Measurements from ENCODE around the gene PIGW. TPM values are rescaled to one million over a fixed set of nuclear protein-coding genes. Genes with fewer than 3 reads are reported as not detected.
A peak's percentile ranks its signal among the peaks of the same experiment; 100 is the strongest.

Gene PIGW
- total and polyA plus RNA-seq, 9 of the 15 experiments (the other 6 are each of a cell fraction or from before 2014, with no cell fraction given): 9.5 to 33.9 (median 21.2) TPM

DNA sequence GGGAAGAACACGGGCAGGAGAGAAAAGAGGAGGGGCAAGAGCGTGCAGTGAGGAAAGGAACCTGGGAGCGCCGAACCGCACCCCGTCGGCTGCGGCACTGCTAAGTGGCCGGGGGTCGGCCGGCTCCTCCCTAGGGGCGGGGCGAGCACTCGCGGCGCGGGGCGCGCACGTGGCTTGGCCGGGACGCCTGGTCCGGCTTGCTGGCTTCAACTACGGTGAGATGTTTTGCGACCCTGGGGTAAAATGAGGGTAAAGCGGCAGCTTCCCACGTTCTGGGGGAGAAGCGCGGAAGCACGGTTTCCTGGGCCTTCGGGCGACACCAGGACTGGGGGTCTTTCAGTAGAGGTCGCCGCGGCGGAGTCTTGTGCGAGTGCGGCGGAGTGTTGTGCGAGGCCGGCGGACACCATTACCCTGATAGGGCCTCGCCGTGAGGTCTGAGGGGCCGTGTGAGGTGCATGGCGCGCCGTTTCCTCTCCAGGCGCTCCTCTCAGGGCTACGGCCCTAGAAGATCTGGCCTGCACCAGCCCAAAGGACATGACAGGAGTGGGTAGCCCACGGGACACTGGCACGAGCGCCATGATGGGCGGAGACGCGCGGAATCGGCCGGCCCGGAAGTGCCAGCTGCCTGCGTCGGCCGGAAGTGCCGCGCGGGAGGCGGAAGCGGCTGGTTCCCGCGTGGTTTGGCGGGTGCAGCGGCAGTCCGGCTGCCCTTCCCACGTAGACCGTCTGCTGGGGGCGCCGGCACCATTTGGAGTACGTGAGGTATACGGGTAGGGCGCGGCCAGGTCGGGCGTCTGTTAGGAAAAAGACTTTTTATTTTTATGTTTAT, at the start of gene PIGW, which contains the start of gene MYO19 (continued):
- 0 out of 2 replicates have a peak, but pooled peaks have one; percentile 24 for TF ChIP-seq MTA1 (IDR thresholded peaks at IDR 0.05; ENCODE audit: borderline replicate concordance)
- no peak for TF ChIP-seq NFIX (CRISPR knock-in tag; IDR thresholded peaks at IDR 0.05; ENCODE audit: low read depth)
- TF ChIP-seq ZNF583 (CRISPR knock-in tag; IDR thresholded peaks at IDR 0.05): peak; percentile 15; the same call in 1 of the 2 replicates
- TF ChIP-seq, protein P1, sequence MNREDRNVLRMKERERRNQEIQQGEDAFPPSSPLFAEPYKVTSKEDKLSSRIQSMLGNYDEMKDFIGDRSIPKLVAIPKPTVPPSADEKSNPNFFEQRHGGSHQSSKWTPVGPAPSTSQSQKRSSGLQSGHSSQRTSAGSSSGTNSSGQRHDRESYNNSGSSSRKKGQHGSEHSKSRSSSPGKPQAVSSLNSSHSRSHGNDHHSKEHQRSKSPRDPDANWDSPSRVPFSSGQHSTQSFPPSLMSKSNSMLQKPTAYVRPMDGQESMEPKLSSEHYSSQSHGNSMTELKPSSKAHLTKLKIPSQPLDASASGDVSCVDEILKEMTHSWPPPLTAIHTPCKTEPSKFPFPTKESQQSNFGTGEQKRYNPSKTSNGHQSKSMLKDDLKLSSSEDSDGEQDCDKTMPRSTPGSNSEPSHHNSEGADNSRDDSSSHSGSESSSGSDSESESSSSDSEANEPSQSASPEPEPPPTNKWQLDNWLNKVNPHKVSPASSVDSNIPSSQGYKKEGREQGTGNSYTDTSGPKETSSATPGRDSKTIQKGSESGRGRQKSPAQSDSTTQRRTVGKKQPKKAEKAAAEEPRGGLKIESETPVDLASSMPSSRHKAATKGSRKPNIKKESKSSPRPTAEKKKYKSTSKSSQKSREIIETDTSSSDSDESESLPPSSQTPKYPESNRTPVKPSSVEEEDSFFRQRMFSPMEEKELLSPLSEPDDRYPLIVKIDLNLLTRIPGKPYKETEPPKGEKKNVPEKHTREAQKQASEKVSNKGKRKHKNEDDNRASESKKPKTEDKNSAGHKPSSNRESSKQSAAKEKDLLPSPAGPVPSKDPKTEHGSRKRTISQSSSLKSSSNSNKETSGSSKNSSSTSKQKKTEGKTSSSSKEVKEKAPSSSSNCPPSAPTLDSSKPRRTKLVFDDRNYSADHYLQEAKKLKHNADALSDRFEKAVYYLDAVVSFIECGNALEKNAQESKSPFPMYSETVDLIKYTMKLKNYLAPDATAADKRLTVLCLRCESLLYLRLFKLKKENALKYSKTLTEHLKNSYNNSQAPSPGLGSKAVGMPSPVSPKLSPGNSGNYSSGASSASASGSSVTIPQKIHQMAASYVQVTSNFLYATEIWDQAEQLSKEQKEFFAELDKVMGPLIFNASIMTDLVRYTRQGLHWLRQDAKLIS (CRISPR knock-in tag; IDR thresholded peaks at IDR 0.05): peak; percentile 89; the same call in 1 of the 2 replicates
- TF ChIP-seq CBX5 (IDR thresholded peaks at IDR 0.05; ENCODE audit: borderline replicate concordance, low read depth): no peak
- TF ChIP-seq, protein P2, sequence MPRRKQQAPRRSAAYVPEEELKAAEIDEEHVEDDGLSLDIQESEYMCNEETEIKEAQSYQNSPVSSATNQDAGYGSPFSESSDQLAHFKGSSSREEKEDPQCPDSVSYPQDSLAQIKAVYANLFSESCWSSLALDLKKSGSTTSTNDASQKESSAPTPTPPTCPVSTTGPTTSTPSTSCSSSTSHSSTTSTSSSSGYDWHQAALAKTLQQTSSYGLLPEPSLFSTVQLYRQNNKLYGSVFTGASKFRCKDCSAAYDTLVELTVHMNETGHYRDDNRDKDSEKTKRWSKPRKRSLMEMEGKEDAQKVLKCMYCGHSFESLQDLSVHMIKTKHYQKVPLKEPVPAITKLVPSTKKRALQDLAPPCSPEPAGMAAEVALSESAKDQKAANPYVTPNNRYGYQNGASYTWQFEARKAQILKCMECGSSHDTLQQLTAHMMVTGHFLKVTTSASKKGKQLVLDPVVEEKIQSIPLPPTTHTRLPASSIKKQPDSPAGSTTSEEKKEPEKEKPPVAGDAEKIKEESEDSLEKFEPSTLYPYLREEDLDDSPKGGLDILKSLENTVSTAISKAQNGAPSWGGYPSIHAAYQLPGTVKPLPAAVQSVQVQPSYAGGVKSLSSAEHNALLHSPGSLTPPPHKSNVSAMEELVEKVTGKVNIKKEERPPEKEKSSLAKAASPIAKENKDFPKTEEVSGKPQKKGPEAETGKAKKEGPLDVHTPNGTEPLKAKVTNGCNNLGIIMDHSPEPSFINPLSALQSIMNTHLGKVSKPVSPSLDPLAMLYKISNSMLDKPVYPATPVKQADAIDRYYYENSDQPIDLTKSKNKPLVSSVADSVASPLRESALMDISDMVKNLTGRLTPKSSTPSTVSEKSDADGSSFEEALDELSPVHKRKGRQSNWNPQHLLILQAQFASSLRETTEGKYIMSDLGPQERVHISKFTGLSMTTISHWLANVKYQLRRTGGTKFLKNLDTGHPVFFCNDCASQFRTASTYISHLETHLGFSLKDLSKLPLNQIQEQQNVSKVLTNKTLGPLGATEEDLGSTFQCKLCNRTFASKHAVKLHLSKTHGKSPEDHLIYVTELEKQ (CRISPR knock-in tag; IDR thresholded peaks at IDR 0.05): no peak
- TF ChIP-seq ESRRA (IDR thresholded peaks at IDR 0.05; ENCODE audit: borderline replicate concordance, low read depth): peak; percentile 66; the same call in 1 of the 2 replicates
- TF ChIP-seq KDM2B (CRISPR knock-in tag; IDR thresholded peaks at IDR 0.05): peak; percentile 14; the same call in 1 of the 2 replicates
- peak; percentile 96 for TF ChIP-seq ZNF395 (CRISPR knock-in tag; IDR thresholded peaks at IDR 0.05)
- TF ChIP-seq EP400 (IDR thresholded peaks at IDR 0.05): peak; percentile 99
- no peak for TF ChIP-seq FOXP4 (CRISPR knock-in tag; IDR thresholded peaks at IDR 0.05; ENCODE audit: borderline replicate concordance)
- TF ChIP-seq, protein P3, sequence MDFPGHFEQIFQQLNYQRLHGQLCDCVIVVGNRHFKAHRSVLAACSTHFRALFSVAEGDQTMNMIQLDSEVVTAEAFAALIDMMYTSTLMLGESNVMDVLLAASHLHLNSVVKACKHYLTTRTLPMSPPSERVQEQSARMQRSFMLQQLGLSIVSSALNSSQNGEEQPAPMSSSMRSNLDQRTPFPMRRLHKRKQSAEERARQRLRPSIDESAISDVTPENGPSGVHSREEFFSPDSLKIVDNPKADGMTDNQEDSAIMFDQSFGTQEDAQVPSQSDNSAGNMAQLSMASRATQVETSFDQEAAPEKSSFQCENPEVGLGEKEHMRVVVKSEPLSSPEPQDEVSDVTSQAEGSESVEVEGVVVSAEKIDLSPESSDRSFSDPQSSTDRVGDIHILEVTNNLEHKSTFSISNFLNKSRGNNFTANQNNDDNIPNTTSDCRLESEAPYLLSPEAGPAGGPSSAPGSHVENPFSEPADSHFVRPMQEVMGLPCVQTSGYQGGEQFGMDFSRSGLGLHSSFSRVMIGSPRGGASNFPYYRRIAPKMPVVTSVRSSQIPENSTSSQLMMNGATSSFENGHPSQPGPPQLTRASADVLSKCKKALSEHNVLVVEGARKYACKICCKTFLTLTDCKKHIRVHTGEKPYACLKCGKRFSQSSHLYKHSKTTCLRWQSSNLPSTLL (IDR thresholded peaks at IDR 0.05): no peak
- TF ChIP-seq ZNF23 (CRISPR knock-in tag; IDR thresholded peaks at IDR 0.05): no peak
